Endometrium (tissue), 2 donors: ENCODE data around the gene SLC16A3.
"Not testable (repeated sequence)": the region's sequence is repeated elsewhere in the genome, so short reads cannot be mapped to it uniquely, and the experiment has no call there.

ENCODE experiments used
- FAIRE-seq: peaks from 2 replicates; lab custom pipeline; 2012; peaks lifted over from hg19 to GRCh38; lab: Jason Lieb, UNC
- donor health status: control.
- donor health status: control.

SLC16A3 gene

GRCh38 chr17:82204831-82205719, 23.8 kb upstream of the SLC16A3 start:
- no peak for FAIRE-seq

GRCh38 chr17:82205720-82206508, 22.9 kb upstream of the SLC16A3 start:
- no peak for FAIRE-seq

GRCh38 chr17:82210655-82211054, 18.2 kb upstream of the SLC16A3 start:
- not testable (repeated sequence) for FAIRE-seq

GRCh38 chr17:82212331-82213250, 16.3 kb upstream of the SLC16A3 start, which contains the start of gene CCDC57:
Gene CCDC57 (minus strand): TSS chr17:82212842. CDS start chr17:82201944, 10,898 bp downstream.
- no peak for FAIRE-seq

- no peak for FAIRE-seq
These were observed 15.4 kb upstream of the SLC16A3 start for GRCh38 chr17:82213251-82214011.

GRCh38 chr17:82214012-82214628, 14.7 kb upstream of the SLC16A3 start:
- FAIRE-seq: no peak

GRCh38 chr17:82215095-82215971, 13.5 kb upstream of the SLC16A3 start:
- FAIRE-seq: no peak

GRCh38 chr17:82215972-82216300, 12.9 kb upstream of the SLC16A3 start:
- no peak for FAIRE-seq

GRCh38 chr17:82216301-82217119, 12.3 kb upstream of the SLC16A3 start:
- FAIRE-seq: no peak

GRCh38 chr17:82217120-82217529, 11.7 kb upstream of the SLC16A3 start:
- FAIRE-seq: no peak

- no peak for FAIRE-seq
These were observed 11.2 kb upstream of the SLC16A3 start for GRCh38 chr17:82217530-82218204.

- no peak for FAIRE-seq
These were observed 10.3 kb upstream of the SLC16A3 start for GRCh38 chr17:82218349-82219075.

- FAIRE-seq: no peak
These were observed 9.8 kb upstream of the SLC16A3 start for GRCh38 chr17:82219083-82219482.

GRCh38 chr17:82219753-82220709, 8.8 kb upstream of the SLC16A3 start:
- FAIRE-seq: no peak

- no peak for FAIRE-seq
These were observed 7.4 kb upstream of the SLC16A3 start for GRCh38 chr17:82221341-82221902.

- no peak for FAIRE-seq
These were observed 6.0 kb upstream of the SLC16A3 start for GRCh38 chr17:82222816-82223215.
